ENCODE results near the gene PHPT1. TPM values are rescaled to one million over a fixed set of nuclear protein-coding genes. Genes with fewer than 3 reads are reported as not detected.
"Not testable (repeated sequence)": the region's sequence is repeated elsewhere in the genome, so short reads cannot be mapped to it uniquely, and the experiment has no call there.

Gene PHPT1
- total and polyA plus RNA-seq, 2 donors from 2014 or later, result 108 to 283 TPM

GRCh38 chr9:136802321-136802720 lies 46.9 kb upstream of the PHPT1 start:
- intact Hi-C loops (cut with DNase I), result no loop called here
- Histone ChIP-seq H3K36me3 (ENCODE audit: control insufficient read depth in 2 of 3, insufficient read depth in 3 of 3, low read length in 3 of 3) (peaks cover 0 to 5% (median 0%) of the 10 kb centered on the region in 3 donors), H3K27me3 (ENCODE audit: control insufficient read depth, insufficient read depth, low read length) (no peaks in the 10 kb centered on the region), H3K4me3 (ENCODE audit: low read length in 3 of 3) (no peak overlapping the region), H3K4me1 (ENCODE audit: control insufficient read depth in 2 of 3, insufficient read depth in 2 of 3, low read depth in 1 of 3, low read length in 3 of 3) (peaks cover 0 to 25% (median 6%) of the 10 kb centered on the region in 3 donors), H3K27ac (ENCODE audit: low read depth in 2 of 2, low read length in 2 of 2) (no peak overlapping the region), H3K9ac (ENCODE audit: low read length in 3 of 3) (no peak overlapping the region), H3K9me3 (ENCODE audit: control insufficient read depth in 2 of 3, insufficient read depth in 1 of 3, low read length in 3 of 3) (no peaks in the 10 kb centered on the region)
- DNase-seq (peak in 2 of 5 donors; percentile 43 to 46), FAIRE-seq (no peak)
- TF ChIP-seq, protein P1, sequence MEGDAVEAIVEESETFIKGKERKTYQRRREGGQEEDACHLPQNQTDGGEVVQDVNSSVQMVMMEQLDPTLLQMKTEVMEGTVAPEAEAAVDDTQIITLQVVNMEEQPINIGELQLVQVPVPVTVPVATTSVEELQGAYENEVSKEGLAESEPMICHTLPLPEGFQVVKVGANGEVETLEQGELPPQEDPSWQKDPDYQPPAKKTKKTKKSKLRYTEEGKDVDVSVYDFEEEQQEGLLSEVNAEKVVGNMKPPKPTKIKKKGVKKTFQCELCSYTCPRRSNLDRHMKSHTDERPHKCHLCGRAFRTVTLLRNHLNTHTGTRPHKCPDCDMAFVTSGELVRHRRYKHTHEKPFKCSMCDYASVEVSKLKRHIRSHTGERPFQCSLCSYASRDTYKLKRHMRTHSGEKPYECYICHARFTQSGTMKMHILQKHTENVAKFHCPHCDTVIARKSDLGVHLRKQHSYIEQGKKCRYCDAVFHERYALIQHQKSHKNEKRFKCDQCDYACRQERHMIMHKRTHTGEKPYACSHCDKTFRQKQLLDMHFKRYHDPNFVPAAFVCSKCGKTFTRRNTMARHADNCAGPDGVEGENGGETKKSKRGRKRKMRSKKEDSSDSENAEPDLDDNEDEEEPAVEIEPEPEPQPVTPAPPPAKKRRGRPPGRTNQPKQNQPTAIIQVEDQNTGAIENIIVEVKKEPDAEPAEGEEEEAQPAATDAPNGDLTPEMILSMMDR (IDR thresholded peaks at IDR 0.05; ENCODE audit: borderline replicate concordance, extremely low read depth, insufficient read depth), result no peak

DNA sequence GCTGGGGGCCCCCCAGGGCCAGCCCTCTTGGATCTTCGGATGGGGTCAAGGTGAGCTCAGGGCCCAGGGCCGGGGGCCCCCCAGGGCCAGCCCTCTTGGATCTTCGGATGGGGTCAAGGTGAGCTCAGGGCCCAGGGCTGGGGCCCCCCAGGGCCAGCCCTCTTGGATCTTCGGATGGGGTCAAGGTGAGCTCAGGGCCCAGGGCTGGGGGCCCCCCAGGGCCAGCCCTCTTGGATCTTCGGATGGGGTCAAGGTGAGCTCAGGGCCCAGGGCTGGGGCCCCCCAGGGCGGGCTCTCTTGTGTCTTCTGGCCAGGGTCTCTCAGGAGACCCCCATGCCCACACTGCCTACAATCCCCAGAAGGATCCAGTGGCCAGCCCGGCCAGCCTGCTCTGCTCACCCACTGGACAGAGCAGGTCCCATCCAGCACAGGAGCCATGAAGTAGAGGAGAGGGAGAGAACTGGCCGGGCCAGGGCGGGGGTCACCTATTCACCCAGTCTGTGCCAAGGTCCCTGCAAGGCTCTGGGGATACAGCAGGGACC lies 46.1 kb upstream of the PHPT1 start:
- H3K9ac ChIP-seq (ENCODE audit: low read length in 3 of 3); H3K36me3 ChIP-seq (ENCODE audit: control insufficient read depth in 2 of 3, insufficient read depth in 3 of 3, low read length in 3 of 3); intact Hi-C loops (cut with DNase I); H3K27ac ChIP-seq (ENCODE audit: low read depth in 2 of 2, low read length in 2 of 2); FAIRE-seq; H3K4me3 ChIP-seq (ENCODE audit: low read length in 3 of 3); H3K9me3 ChIP-seq (ENCODE audit: control insufficient read depth in 2 of 3, insufficient read depth in 1 of 3, low read length in 3 of 3); H3K27me3 ChIP-seq (ENCODE audit: control insufficient read depth, insufficient read depth, low read length): not testable (repeated sequence)
- peaks cover 0 to 25% (median 6%) of the 10 kb centered on the region in 3 donors for H3K4me1 ChIP-seq (ENCODE audit: control insufficient read depth in 2 of 3, insufficient read depth in 2 of 3, low read depth in 1 of 3, low read length in 3 of 3)
- peak in 2 of 5 donors; percentile 45 to 58 for DNase-seq

GRCh38 chr9:136803551-136804508 lies 45.4 kb upstream of the PHPT1 start:
- intact Hi-C loops (cut with DNase I), result no loop called here
- Histone ChIP-seq H3K27ac (ENCODE audit: low read depth in 2 of 2, low read length in 2 of 2) (no peak overlapping the region), H3K36me3 (ENCODE audit: control insufficient read depth in 2 of 3, insufficient read depth in 3 of 3, low read length in 3 of 3) (peaks cover 0 to 5% (median 0%) of the 10 kb centered on the region in 3 donors), H3K9ac (ENCODE audit: low read length in 3 of 3) (no peak overlapping the region), H3K9me3 (ENCODE audit: control insufficient read depth in 2 of 3, insufficient read depth in 1 of 3, low read length in 3 of 3) (no peaks in the 10 kb centered on the region), H3K4me3 (ENCODE audit: low read length in 3 of 3) (no peak overlapping the region), H3K27me3 (ENCODE audit: control insufficient read depth, insufficient read depth, low read length) (no peaks in the 10 kb centered on the region), H3K4me1 (ENCODE audit: control insufficient read depth in 2 of 3, insufficient read depth in 2 of 3, low read depth in 1 of 3, low read length in 3 of 3) (peaks cover 0 to 24% (median 6%) of the 10 kb centered on the region in 3 donors)
- TF ChIP-seq, protein P1 (IDR thresholded peaks at IDR 0.05; ENCODE audit: borderline replicate concordance, extremely low read depth, insufficient read depth), result no peak
- DNase-seq (peak in 2 of 5 donors; percentile 36 to 65), FAIRE-seq (no peak)
